ENCODE results near the gene AQP1. TPM values are rescaled to one million over a fixed set of nuclear protein-coding genes. Genes with fewer than 3 reads are reported as not detected.

The AQP1 gene
- total and polyA plus RNA-seq, 8 donors: 146 to 450 (median 231) TPM

DNA sequence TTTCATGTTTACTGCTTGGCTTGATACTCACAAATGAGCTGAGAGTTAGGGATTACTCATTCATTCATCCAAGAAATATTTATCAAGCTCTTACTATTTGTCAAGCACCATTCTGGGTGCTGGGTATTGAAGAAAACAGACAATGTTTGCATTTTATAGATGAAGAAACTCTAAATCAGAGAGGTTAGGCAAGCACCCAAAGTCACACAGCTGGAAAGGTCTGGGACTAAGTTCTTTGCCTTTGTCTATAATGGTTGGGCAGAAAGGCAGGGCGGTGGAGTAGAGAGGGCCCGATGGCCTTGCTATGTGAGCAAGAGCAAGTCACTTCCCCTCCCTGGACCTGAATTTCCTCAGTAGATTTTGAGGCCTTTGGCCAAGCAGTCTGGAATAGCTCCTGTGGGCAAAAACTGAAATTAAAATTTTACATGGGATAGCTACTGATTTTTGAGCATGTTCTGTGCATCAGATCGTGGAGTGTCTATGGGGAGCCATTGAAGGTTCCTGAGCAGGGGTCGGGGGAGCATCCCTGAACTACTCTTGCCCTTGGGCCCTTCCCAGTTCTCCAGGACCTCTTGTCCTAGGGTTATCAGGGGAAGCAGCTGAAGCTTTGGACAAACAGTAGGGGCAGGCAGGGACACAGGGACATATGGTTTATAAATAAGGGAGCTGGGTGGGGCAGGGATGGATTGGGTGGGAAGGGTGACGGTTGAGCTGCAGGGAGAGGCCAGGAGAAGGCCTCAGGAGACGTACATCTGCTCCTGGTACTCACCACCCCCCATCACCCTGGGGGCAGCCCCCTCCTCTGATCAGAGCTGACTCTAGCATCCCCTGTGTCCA is 23.3 kb downstream of the AQP1 start:
- intact Hi-C loops (cut with DNase I): no loop called here
- peak in 1 of 6 donors; percentile 68 for DNase-seq
- FAIRE-seq: no peak

DNA sequence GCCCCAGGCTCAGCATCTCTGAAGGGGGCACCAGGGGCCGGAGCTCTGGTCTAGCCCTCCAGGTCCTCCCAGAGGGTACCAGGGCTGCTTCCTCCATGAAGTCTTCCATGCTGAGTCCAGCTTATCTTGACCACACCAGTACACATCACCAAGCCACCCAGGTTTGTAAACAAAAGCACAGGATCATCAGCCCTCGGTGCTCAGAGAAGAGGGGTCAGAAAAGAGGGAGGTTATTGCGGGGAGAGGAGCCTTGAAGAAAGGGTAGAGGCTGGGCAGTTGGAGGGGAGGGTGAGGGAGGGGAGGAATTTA is 23.9 kb downstream of the AQP1 start:
- WGBS, 2 donors: 61 to 73% methylated on average over 3 of the region's 3 CpGs
- no peak for FAIRE-seq
- H3K9me3 ChIP-seq: no peaks in the 10 kb centered on the region
- DNase-seq: peak in 1 of 6 donors; percentile 8
- H3K27ac ChIP-seq: no peak overlapping the region
- TF ChIP-seq CTCF (IDR thresholded peaks at IDR 0.05): no peak
- no peaks in the 10 kb centered on the region for H3K4me1 ChIP-seq
- ATAC-seq: no peak
- no peak overlapping the region for H3K4me3 ChIP-seq
- H3K27me3 ChIP-seq: no peaks in the 10 kb centered on the region
- no peaks in the 10 kb centered on the region for H3K36me3 ChIP-seq
- intact Hi-C loops (cut with DNase I): no loop called here

More for the DNA sequence above, 23.3 kb downstream of the AQP1 start:
- WGBS, 2 donors: 83 to 86% methylated on average over 6 of the region's 6 CpGs
- ATAC-seq: no peak
- no peak overlapping the region for H3K4me3 ChIP-seq
- TF ChIP-seq CTCF (IDR thresholded peaks at IDR 0.05): no peak
- no peaks in the 10 kb centered on the region for H3K27me3 ChIP-seq
- H3K36me3 ChIP-seq: no peaks in the 10 kb centered on the region
- H3K27ac ChIP-seq: peak overlapping the region in 3 of 4 donors; percentile 76 to 84 (median 78)
- no peaks in the 10 kb centered on the region for H3K4me1 ChIP-seq
- H3K9me3 ChIP-seq: no peaks in the 10 kb centered on the region

DNA sequence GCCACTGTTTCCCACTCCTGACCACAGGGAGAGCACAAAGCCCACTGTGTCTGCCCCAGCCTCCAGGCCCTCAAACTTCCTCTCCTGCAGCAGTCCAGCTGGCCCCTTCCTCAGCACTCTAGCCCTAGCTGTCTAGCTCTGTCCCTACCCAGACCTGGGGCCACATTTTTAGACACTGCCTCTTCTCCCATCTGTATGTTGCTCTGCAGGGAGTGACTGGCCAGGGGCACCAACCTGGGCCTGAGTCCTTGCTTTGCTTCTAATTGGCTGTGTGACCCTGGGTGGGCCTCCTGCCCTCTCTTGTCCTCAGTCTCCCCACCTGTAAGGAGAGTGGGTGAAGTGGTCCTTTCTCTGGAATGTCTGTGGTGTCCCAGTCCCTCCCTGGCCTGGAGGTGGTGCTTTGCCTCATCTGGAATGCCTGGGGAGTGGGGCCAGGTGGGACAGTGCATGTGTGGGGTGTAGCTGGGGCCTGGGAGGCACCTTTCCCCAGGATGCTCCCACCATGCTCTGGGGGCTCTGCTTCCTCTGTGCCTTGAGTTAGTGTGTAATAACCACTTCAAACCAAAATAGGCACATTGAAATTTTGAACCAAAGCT is 25.1 kb downstream of the AQP1 start:
- FAIRE-seq: no peak

GRCh38 chr7:30937416-30937815 is 25.8 kb downstream of the AQP1 start:
- H3K36me3 ChIP-seq: no peaks in the 10 kb centered on the region
- 25% methylated on average over 3 of the region's 3 CpGs for WGBS, 2 donors
- ATAC-seq: peak in 3 of 4 donors; percentile 45 to 48 (median 46)

More for the DNA sequence above, 25.1 kb downstream of the AQP1 start:
- Histone ChIP-seq H3K4me1 (no peaks in the 10 kb centered on the region), H3K27me3 (no peaks in the 10 kb centered on the region), H3K36me3 (no peaks in the 10 kb centered on the region), H3K9me3 (no peaks in the 10 kb centered on the region), H3K27ac (peak overlapping the region; percentile 31 to 69 (median 56)), H3K4me3 (no peak overlapping the region)
- ATAC-seq (no peak), DNase-seq (no peak)
- intact Hi-C loops (cut with DNase I): no loop called here
- TF ChIP-seq CTCF (IDR thresholded peaks at IDR 0.05): no peak

More at GRCh38 chr7:30937416-30937815, 25.8 kb downstream of the AQP1 start:
- no peaks in the 10 kb centered on the region for H3K4me1 ChIP-seq
- DNase-seq (peak in 3 of 6 donors; percentile 24 to 37 (median 27)), FAIRE-seq (no peak)
- peak overlapping the region; percentile 31 to 69 (median 56) for H3K27ac ChIP-seq
- H3K4me3 ChIP-seq: no peak overlapping the region
- intact Hi-C loops (cut with DNase I): no loop called here
- no peaks in the 10 kb centered on the region for H3K27me3 ChIP-seq
- H3K9me3 ChIP-seq: no peaks in the 10 kb centered on the region
- TF ChIP-seq CTCF (IDR thresholded peaks at IDR 0.05): no peak
